ENCODE data around the gene MAST2.
"Not testable (repeated sequence)": the region's sequence is repeated elsewhere in the genome, so short reads cannot be mapped to it uniquely, and the experiment has no call there.

Gene MAST2

GRCh38 chr1:46034601-46035516, 231.4 kb downstream of the MAST2 start:
- no peak for DNase-seq

- peak; percentile 79 for DNase-seq
Measured at GRCh38 chr1:46036894-46037839, 233.8 kb downstream of the MAST2 start.

- no peak for DNase-seq
Measured at GRCh38 chr1:46039571-46040052, 236.2 kb downstream of the MAST2 start.

GRCh38 chr1:46041551-46041950, 238.1 kb downstream of the MAST2 start:
- DNase-seq, result peak; percentile 48

- DNase-seq, result peak; percentile 83
Measured at GRCh38 chr1:46041974-46042373, 238.6 kb downstream of the MAST2 start.

GRCh38 chr1:46043458-46044017, 240.1 kb downstream of the MAST2 start:
- no peak for DNase-seq

GRCh38 chr1:46044116-46044515, 240.7 kb downstream of the MAST2 start:
- DNase-seq, result no peak

GRCh38 chr1:46053734-46054133, 250.3 kb downstream of the MAST2 start:
- DNase-seq, result no peak

GRCh38 chr1:46056325-46056724, 252.9 kb downstream of the MAST2 start:
- no peak for DNase-seq

GRCh38 chr1:46057215-46057614, 253.8 kb downstream of the MAST2 start:
- not testable (repeated sequence) for DNase-seq

- no peak for DNase-seq
Measured at GRCh38 chr1:46057781-46058180, 254.4 kb downstream of the MAST2 start.

- no peak for DNase-seq
Measured at GRCh38 chr1:46058936-46059335, 255.5 kb downstream of the MAST2 start.

GRCh38 chr1:46061146-46061545, 257.7 kb downstream of the MAST2 start:
- no peak for DNase-seq

GRCh38 chr1:46062651-46063319, 259.4 kb downstream of the MAST2 start:
- DNase-seq, result no peak

- no peak for DNase-seq
Measured at GRCh38 chr1:46064708-46065107, 261.3 kb downstream of the MAST2 start.

- peak; percentile 6 for DNase-seq
Measured at GRCh38 chr1:46065405-46065804, 262.0 kb downstream of the MAST2 start.

GRCh38 chr1:46067652-46068051, 264.2 kb downstream of the MAST2 start:
- DNase-seq, result no peak

- DNase-seq, result no peak
Measured at GRCh38 chr1:46068525-46068924, 265.1 kb downstream of the MAST2 start.

- DNase-seq, result no peak
Measured at GRCh38 chr1:46070164-46070814, 266.9 kb downstream of the MAST2 start.

- DNase-seq, result no peak
Measured at GRCh38 chr1:46072975-46073374, 269.6 kb downstream of the MAST2 start.

GRCh38 chr1:46076343-46076742, 272.9 kb downstream of the MAST2 start:
- no peak for DNase-seq

- DNase-seq, result peak; percentile 95
Measured at GRCh38 chr1:46077644-46078043, 274.2 kb downstream of the MAST2 start.

Measured in NCI-H2171 treated with DMSO at 0.1 percent for 48 hours (cell line).